Heart left ventricle (tissue), 16 donors: ENCODE measurements around the gene MYBPC2. TPM values are rescaled to one million over a fixed set of nuclear protein-coding genes. Genes with fewer than 3 reads are reported as not detected.
A peak's percentile ranks its signal among the peaks of the same experiment; 100 is the strongest.
"Not testable (repeated sequence)": the region's sequence is repeated elsewhere in the genome, so short reads cannot be mapped to it uniquely, and the experiment has no call there.

ENCODE experiments used
- ATAC-seq, 4 donors: fragments of 200-7000 bp; cut with Tn5 transposase; one replicate each; pipeline ENCODE4 v1.9.1; 2020 to 2022; ENCODE audit warnings: moderate library complexity in 4 of 4, mild to moderate bottlenecking in 3 of 4, moderate number of reproducible peaks in 1 of 4
- DNase-seq, 5 donors: peaks; one replicate each; pipeline ENCODE4 v3.0.0-alpha.2; 2020
- H3K27ac ChIP-seq, 12 donors: fragments of 200-600 bp; sonication (generic) in 4 of 12; one replicate each; pipeline versions ENCODE4 v1.5.0 to v1.8.0; 2016 to 2022; ENCODE audit warnings: mild to moderate bottlenecking in 2 of 12
- H3K27me3 ChIP-seq, 9 donors: fragments of 200-600 bp; sonication (generic) in 2 of 9; one replicate each; pipeline versions ENCODE4 v1.5.1 to v1.8.0; 2016 to 2022; ENCODE audit warnings: mild to moderate bottlenecking in 3 of 9
- H3K36me3 ChIP-seq, 9 donors: fragments of 200-600 bp; sonication (generic) in 2 of 9; one replicate each; pipeline versions ENCODE4 v1.5.0 to v1.8.0; 2018 to 2022; ENCODE audit warnings: mild to moderate bottlenecking in 2 of 9
- H3K4me1 ChIP-seq, 12 donors: fragments of 200-600 bp; sonication (generic) in 4 of 12; one replicate each; pipeline versions ENCODE4 v1.5.0 to v1.8.0; 2016 to 2022; ENCODE audit warnings: mild to moderate bottlenecking in 3 of 12
- H3K4me3 ChIP-seq, 12 donors: fragments of 200-600 bp; sonication (generic) in 4 of 12; one replicate each; pipeline versions ENCODE4 v1.5.0 to v1.8.0; 2017 to 2022; ENCODE audit warnings: mild to moderate bottlenecking in 9 of 12, moderate library complexity in 4 of 12
- H3K9me3 ChIP-seq, 12 donors: fragments of 200-600 bp; sonication (generic) in 4 of 12; one replicate each; pipeline versions ENCODE4 v1.5.0 to v1.8.0; 2016 to 2022; ENCODE audit warnings: mild to moderate bottlenecking in 1 of 12
- CTCF ChIP-seq, 12 donors: fragments of 200-600 bp; sonication (generic) in 4 of 12; IDR thresholded peaks; one replicate each; pipeline versions ENCODE4 v1.5.0 to v1.8.0; 2018 to 2022; ENCODE audit warnings: antibody characterized with exemption in 12 of 12, mild to moderate bottlenecking in 5 of 12
- POLR2A ChIP-seq, 2 donors: fragments of 450-650 bp; IDR thresholded peaks; one replicate each; pipeline ENCODE4 v1.6.1; 2017; ENCODE audit warnings: antibody characterized with exemption in 2 of 2, mild to moderate bottlenecking in 2 of 2, moderate library complexity in 2 of 2
- WGBS, 4 donors: extraction: QIAGEN DNeasy Blood & Tissue Kit in 2 of 4; methylation state at CpG; one replicate each; pipeline versions ENCODE4 v1.1.5 to v1.1.7; 2013 to 2018; 5-methylcytosine and 5-hydroxymethylcytosine counted together
- intact Hi-C, 10 donors: fragments of 100-400 bp; cut with DNase I; formaldehyde crosslinking; loops; one replicate each; pipeline versions ENCODE4 v1.11.1 to v1.14.2; 2022
- polyA plus RNA-seq, 2 donors: library from polyadenylated mRNA; stranded (reverse); fragments of 200-250 nt; gene quantifications; one replicate each; pipeline ENCODE4 v1.2.3, GENCODE V29; 2013
- total RNA-seq, 9 donors: library from RNA; depleted of rRNA in 2 of 9; stranded (reverse); fragments of >200 nt in 2 of 9; fragmentation: NEBNext Ultra II Directional in 3 of 9; extraction: Animal tissue kit (Norgen Biotek cat#: 25700) in 3 of 9; gene quantifications; one replicate each; pipeline versions ENCODE4 v1.1.0 to v1.2.4, GENCODE V29; 2016 to 2023
- donor health status: ischemic (EF 13 %, LVEDD 7.1; RV severe dilation, severe dysfunction).
- donor health status: healthy with polysubstance abuse.
- donor health status: DM: no; HTN: yes; CAD: no.
- donor health status: DM: no; HTN: no; CAD: no.
- donor health status: ischemic (EF 25% LVEDD 6.9; RV normal size, moderate dysfunction).
- donor health status: ischemic (EF 25% LVEDD 5.7; RV mildly dilated, moderate dysfunction).
- donor health status: healthy.
- donor health status: DM: yes; HTN: yes; CAD: no.
- donor health status: ischemic (EF 35%, LVEDD 5.7; RV mildly dilated, moderate dysfunction).
- donor health status: nonischemic (EF 11% LVEDD 7.7; RV severe dilation, severe dysfunction).
- donor health status: DM: yes; HTN: yes; CAD: no.
- donor health status: PGD.
- donor health status: ischemic (EF 29% LVEDD 5.4; RV normal size, mild dysfunction).
- donor health status: nonischemic (EF 23%, LVEDD 6.1; RV moderate dilation, normal function).

Gene MYBPC2
- total and polyA plus RNA-seq, 11 donors, result 0.09 to 0.35 (median 0.28) TPM; not detected in 8

GRCh38 chr19:50384685-50385535 is 47.8 kb upstream of the MYBPC2 start:
- ATAC-seq, result no peak
- H3K4me3 ChIP-seq, result peak overlapping the region; percentile 27 to 78 (median 64)
- TF ChIP-seq CTCF (IDR thresholded peaks at IDR 0.05), result no peak
- TF ChIP-seq POLR2A (IDR thresholded peaks at IDR 0.05), result no peak
- peak overlapping the region; percentile 14 to 92 (median 74) for H3K27ac ChIP-seq
- DNase-seq, result no peak
- H3K9me3 ChIP-seq, result no peaks in the 10 kb centered on the region
- H3K4me1 ChIP-seq, result peaks cover 0 to 45% (median 19%) of the 10 kb centered on the region in 12 donors
- no peaks in the 10 kb centered on the region for H3K27me3 ChIP-seq
- WGBS, 4 donors, result 16 to 20% (median 18%) methylated on average over 26 of the region's 26 CpGs
- peaks cover 0 to 32% (median 28%) of the 10 kb centered on the region in 9 donors for H3K36me3 ChIP-seq
- intact Hi-C loops, result no loop called here

GRCh38 chr19:50387176-50387867 is 45.4 kb upstream of the MYBPC2 start:
- Histone ChIP-seq H3K27ac (peak overlapping the region in 1 of 12 donors; percentile 85), H3K4me3 (peak overlapping the region in 1 of 12 donors; percentile 33), H3K36me3 (peaks cover 0 to 10% (median 4%) of the 10 kb centered on the region in 9 donors), H3K9me3 (no peaks in the 10 kb centered on the region), H3K4me1 (peaks cover 0 to 41% (median 9%) of the 10 kb centered on the region in 12 donors), H3K27me3 (no peaks in the 10 kb centered on the region)
- no peak for TF ChIP-seq CTCF (IDR thresholded peaks at IDR 0.05)
- no peak for TF ChIP-seq POLR2A (IDR thresholded peaks at IDR 0.05)
- 84 to 88% (median 87%) methylated on average over 21 of the region's 21 CpGs for WGBS, 4 donors
- no peak for ATAC-seq
- intact Hi-C loops, result no loop called here
- DNase-seq, result peak in 1 of 5 donors; percentile 37

- 92 to 98% (median 95%) methylated on average over 8 of the region's 8 CpGs for WGBS, 4 donors
- Histone ChIP-seq H3K27me3 (no peaks in the 10 kb centered on the region), H3K36me3 (peaks cover 0 to 5% (median 0%) of the 10 kb centered on the region in 9 donors), H3K4me1 (peaks cover 0 to 39% (median 9%) of the 10 kb centered on the region in 12 donors), H3K27ac (peak overlapping the region in 1 of 12 donors; percentile 85), H3K4me3 (peak overlapping the region in 1 of 12 donors; percentile 33), H3K9me3 (no peaks in the 10 kb centered on the region)
- no peak for DNase-seq
- ATAC-seq, result no peak
- TF ChIP-seq CTCF (IDR thresholded peaks at IDR 0.05) (no peak), POLR2A (IDR thresholded peaks at IDR 0.05) (no peak)
- intact Hi-C loops, result no loop called here
These were observed 44.8 kb upstream of the MYBPC2 start for GRCh38 chr19:50387868-50388245.

GRCh38 chr19:50390295-50390694 is 42.4 kb upstream of the MYBPC2 start:
- not testable (repeated sequence) for DNase-seq
- 81 to 88% (median 86%) methylated on average over 3 of the region's 3 CpGs for WGBS, 4 donors

GRCh38 chr19:50390952-50391351 is 41.7 kb upstream of the MYBPC2 start:
- intact Hi-C loops, H3K27me3 ChIP-seq: not testable (repeated sequence)
- 91 to 97% (median 95%) methylated on average over 20 to 23 of the region's 23 CpGs for WGBS, 4 donors

More at GRCh38 chr19:50390295-50390694, 42.4 kb upstream of the MYBPC2 start:
- ATAC-seq, H3K4me3 ChIP-seq, intact Hi-C loops, H3K36me3 ChIP-seq, H3K9me3 ChIP-seq, H3K27me3 ChIP-seq, H3K27ac ChIP-seq: not testable (repeated sequence)
- peaks cover 0 to 20% (median under 1%) of the 10 kb centered on the region in 12 donors for H3K4me1 ChIP-seq

More at GRCh38 chr19:50390952-50391351, 41.7 kb upstream of the MYBPC2 start:
- not testable (repeated sequence) for H3K36me3 ChIP-seq, ATAC-seq, H3K4me3 ChIP-seq, H3K9me3 ChIP-seq, DNase-seq, H3K27ac ChIP-seq
- H3K4me1 ChIP-seq, result peaks cover 0 to 14% (median 0%) of the 10 kb centered on the region in 12 donors
